Activated naive CD4-positive, alpha-beta T cell treated with anti-CD3 and anti-CD28 coated beads for 36 hours (primary cell): ENCODE measurements around the gene OPN1MW. TPM values are rescaled to one million over a fixed set of nuclear protein-coding genes. Genes with fewer than 3 reads are reported as not detected.
"Not testable (repeated sequence)": the region's sequence is repeated elsewhere in the genome, so short reads cannot be mapped to it uniquely, and the experiment has no call there.

Experiments used
- CTCF ChIA-PET: fragments of 350-600 bp; sonication (Branson Sonifier 250); formaldehyde crosslinking; loops from one replicate; lab custom pipeline; 2021; ENCODE audit warnings: antibody characterized with exemption; lab: Charles Lee
- DNase-seq: peaks from one replicate; pipeline ENCODE4 v3.0.0-alpha.2; 2020
- H3K27ac Mint-ChIP-seq: one replicate; pipeline ENCODE4 v1.8.0; 2021; ENCODE audit warnings: mild to moderate bottlenecking, mixed read lengths
- H3K27me3 Mint-ChIP-seq: one replicate; pipeline ENCODE4 v1.8.0; 2021; ENCODE audit warnings: low read depth, mixed read lengths
- H3K36me3 Mint-ChIP-seq: one replicate; pipeline ENCODE4 v1.8.0; 2021; ENCODE audit warnings: low read depth, mixed read lengths
- H3K4me1 Mint-ChIP-seq: one replicate; pipeline ENCODE4 v1.8.0; 2021; ENCODE audit warnings: low read depth, mixed read lengths
- H3K4me3 Mint-ChIP-seq: one replicate; pipeline ENCODE4 v1.8.0; 2021; ENCODE audit warnings: mild to moderate bottlenecking, moderate library complexity, mixed read lengths
- H3K9me3 Mint-ChIP-seq: one replicate; pipeline ENCODE4 v1.8.0; 2021; ENCODE audit warnings: mixed read lengths
- intact Hi-C: fragments of 100-400 bp; cut with micrococcal nuclease; formaldehyde crosslinking; loops from one replicate; pipeline ENCODE4 v1.15.1; 2023
- total RNA-seq, 2 experiments: library from RNA; stranded (reverse); gene quantifications; one replicate each; pipeline ENCODE4 v1.2.3, GENCODE V29; 2021

Gene OPN1MW
- total RNA-seq, 2 experiments from 2014 or later = not detected

- H3K4me3 Mint-ChIP-seq, H3K36me3 Mint-ChIP-seq, CTCF ChIA-PET, H3K9me3 Mint-ChIP-seq, H3K27me3 Mint-ChIP-seq, intact Hi-C loops, H3K4me1 Mint-ChIP-seq, DNase-seq, H3K27ac Mint-ChIP-seq: not testable (repeated sequence)
Measured at GRCh38 chrX:154225292-154225691, 42.9 kb downstream of the OPN1MW start.

DNA sequence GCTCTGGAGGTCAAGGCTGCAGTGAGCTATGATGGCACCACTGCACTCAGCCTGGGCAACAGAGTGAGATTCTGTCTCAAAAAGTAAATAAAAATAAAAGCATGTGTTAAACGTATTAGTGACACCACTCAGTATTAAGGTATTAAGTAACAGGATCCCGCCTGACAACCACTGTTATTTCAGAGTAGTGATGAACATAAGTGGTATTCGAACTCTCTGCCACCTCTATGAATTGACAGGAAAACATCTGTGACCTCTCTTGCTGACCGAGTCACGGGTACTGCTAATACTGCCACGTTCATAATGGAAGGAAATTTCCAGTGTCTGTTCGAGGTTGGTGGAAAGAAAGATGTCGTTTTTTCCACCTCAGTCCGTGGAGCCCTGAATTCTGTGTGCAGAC is 44.3 kb downstream of the OPN1MW start:
- CTCF ChIA-PET, intact Hi-C loops, H3K27ac Mint-ChIP-seq, H3K4me3 Mint-ChIP-seq, H3K27me3 Mint-ChIP-seq, H3K4me1 Mint-ChIP-seq, DNase-seq, H3K9me3 Mint-ChIP-seq, H3K36me3 Mint-ChIP-seq: not testable (repeated sequence)

DNA sequence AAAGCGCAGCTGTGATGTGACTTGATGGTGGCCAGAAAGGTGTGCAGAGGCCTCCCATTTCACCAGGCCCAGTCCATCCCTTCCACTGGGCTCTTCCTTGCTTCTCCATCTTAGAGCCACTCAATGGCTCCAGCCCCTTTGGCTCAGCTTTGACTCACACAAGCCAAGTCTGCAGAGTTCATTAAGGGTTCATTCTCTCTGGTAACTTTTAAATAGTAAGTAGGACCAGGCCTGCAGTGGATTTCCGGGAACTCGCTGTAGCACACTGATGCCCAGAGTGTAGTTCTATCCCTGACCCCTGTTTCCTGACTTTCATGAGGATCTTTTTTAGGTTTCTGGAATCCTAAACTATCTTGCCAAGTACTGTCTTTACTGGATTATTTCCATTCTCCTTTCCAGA is 49.0 kb downstream of the OPN1MW start:
- H3K27ac Mint-ChIP-seq, H3K4me1 Mint-ChIP-seq, DNase-seq, H3K4me3 Mint-ChIP-seq, H3K9me3 Mint-ChIP-seq, H3K36me3 Mint-ChIP-seq, CTCF ChIA-PET, intact Hi-C loops, H3K27me3 Mint-ChIP-seq: not testable (repeated sequence)

- intact Hi-C loops, H3K27me3 Mint-ChIP-seq, H3K36me3 Mint-ChIP-seq, H3K4me3 Mint-ChIP-seq, H3K9me3 Mint-ChIP-seq, H3K27ac Mint-ChIP-seq, DNase-seq, H3K4me1 Mint-ChIP-seq, CTCF ChIA-PET: not testable (repeated sequence)
Measured at GRCh38 chrX:154233620-154234019, 51.2 kb downstream of the OPN1MW start.

DNA sequence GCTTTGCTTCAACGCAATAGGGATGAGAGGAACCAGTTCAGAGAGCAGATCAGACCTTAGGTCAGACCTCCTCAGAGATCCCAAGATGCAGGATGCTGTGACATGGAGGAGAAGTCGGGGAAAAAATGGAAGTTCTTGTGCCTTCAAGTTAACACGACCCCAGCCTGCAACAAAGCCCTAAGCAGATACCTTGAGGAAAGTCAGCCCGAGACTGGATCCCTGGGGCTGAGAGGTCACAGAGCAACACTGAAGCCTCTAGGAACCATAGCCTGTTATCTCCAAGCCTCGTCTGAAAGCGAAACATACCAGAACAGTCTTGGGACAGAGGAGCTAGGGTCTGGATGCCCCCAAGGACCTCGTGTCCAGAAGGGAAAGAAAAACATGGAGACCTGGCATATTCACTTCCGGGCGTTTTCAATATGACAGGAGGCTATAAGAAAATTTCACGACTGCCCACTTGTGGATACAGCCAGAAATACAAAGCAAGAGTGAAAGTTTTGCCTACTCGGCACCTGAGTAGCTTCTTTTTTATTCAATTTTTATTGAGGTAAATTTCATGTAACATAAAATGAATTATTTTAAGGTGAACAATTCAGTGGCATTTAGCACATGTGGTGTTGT is 56.7 kb downstream of the OPN1MW start:
- H3K27ac Mint-ChIP-seq, H3K36me3 Mint-ChIP-seq, DNase-seq, H3K4me1 Mint-ChIP-seq, H3K9me3 Mint-ChIP-seq, H3K27me3 Mint-ChIP-seq, CTCF ChIA-PET, H3K4me3 Mint-ChIP-seq, intact Hi-C loops: not testable (repeated sequence)

- H3K36me3 Mint-ChIP-seq, H3K27me3 Mint-ChIP-seq, intact Hi-C loops, H3K9me3 Mint-ChIP-seq, H3K4me1 Mint-ChIP-seq, CTCF ChIA-PET, H3K4me3 Mint-ChIP-seq, DNase-seq, H3K27ac Mint-ChIP-seq: not testable (repeated sequence)
Measured at GRCh38 chrX:154239982-154240503, 57.6 kb downstream of the OPN1MW start.

Other genes starting within 250 kb of the OPN1MW start
- gene NAA10, start 247.6 kb upstream of the OPN1MW start, total RNA-seq = 100 to 1,000 TPM; 120 to 121 TPM
- 10 to 100 TPM; 11.3 to 13.1 TPM for gene RENBP, start 238.0 kb upstream of the OPN1MW start, total RNA-seq
- 10 to 100 TPM; 85.0 to 86.1 TPM for gene HCFC1, start 210.8 kb upstream of the OPN1MW start, total RNA-seq
- 1 to 10 TPM; 6.2 to 6.7 TPM for gene TMEM187, start 209.8 kb upstream of the OPN1MW start, total RNA-seq
- 10 to 100 TPM; 77.2 to 82.6 TPM for gene IRAK1, start 162.7 kb upstream of the OPN1MW start, total RNA-seq
- gene MECP2, start 84.9 kb upstream of the OPN1MW start, total RNA-seq = 10 to 100 TPM; 47.1 to 50.2 TPM
- gene OPN1LW, start 38.4 kb upstream of the OPN1MW start, total RNA-seq = not detected
- not detected for gene OPN1MW2, start 37.2 kb downstream of the OPN1MW start, total RNA-seq
- gene OPN1MW3, start 75.0 kb downstream of the OPN1MW start, total RNA-seq = not detected
- gene TEX28, start 112.5 kb downstream of the OPN1MW start, total RNA-seq = not detected
- not detected for gene TKTL1, start 113.2 kb downstream of the OPN1MW start, total RNA-seq
- 100 to 1,000 TPM; 398 to 404 TPM for gene FLNA, start 192.0 kb downstream of the OPN1MW start, total RNA-seq
- 10 to 100 TPM; 62.7 to 70.0 TPM for gene EMD, start 196.7 kb downstream of the OPN1MW start, total RNA-seq
- gene RPL10, start 215.8 kb downstream of the OPN1MW start, total RNA-seq = 1,000 to 10,000 TPM; 3,331 to 3,466 TPM
- 1 to 10 TPM; 7.9 to 9.0 TPM for gene DNASE1L1, start 226.7 kb downstream of the OPN1MW start, total RNA-seq
- gene TAFAZZIN, start 228.9 kb downstream of the OPN1MW start, total RNA-seq = 10 to 100 TPM; 63.7 to 66.5 TPM
- gene ATP6AP1, start 246.1 kb downstream of the OPN1MW start, total RNA-seq = 10 to 100 TPM; 20.3 to 21.1 TPM